Keratinocyte (primary cell): ENCODE results near the gene ALDH1L1. TPM values are rescaled to one million over a fixed set of nuclear protein-coding genes. Genes with fewer than 3 reads are reported as not detected.

Experiments used
- DNase-seq: peaks from one replicate; pipeline ENCODE4 v3.0.0-alpha.2; 2011; ENCODE audit warnings: low read depth, missing footprints, low spot score
- FAIRE-seq: peaks from 2 replicates; lab custom pipeline; 2011; peaks lifted over from hg19 to GRCh38; lab: Jason Lieb, UNC
- H2AFZ ChIP-seq: 2 replicates; pipeline ENCODE4 v1.6.0; 2012; ENCODE audit warnings: low read length, control low read depth, inconsistent platforms; ENCODE audit not compliant: control insufficient read depth
- H3K27ac ChIP-seq: 2 replicates; pipeline ENCODE4 v1.5.1; 2011; ENCODE audit warnings: low read length; ENCODE audit not compliant: control insufficient read depth, insufficient read depth
- H3K27me3 ChIP-seq: 3 replicates; pipeline ENCODE4 v1.6.0; 2011; ENCODE audit warnings: low read length; ENCODE audit not compliant: control insufficient read depth, insufficient read depth; ENCODE audit errors: extremely low read depth
- H3K36me3 ChIP-seq, 2 experiments: 2 replicates in 1 of 2; 3 replicates in 1 of 2; pipeline ENCODE4 v1.5.1; 2011; ENCODE audit warnings: low read length in 2 of 2, mild to moderate bottlenecking in 1 of 2; ENCODE audit not compliant: control insufficient read depth in 2 of 2, insufficient read depth in 2 of 2; ENCODE audit errors: extremely low read depth in 1 of 2
- H3K4me1 ChIP-seq: 3 replicates; pipeline ENCODE4 v1.5.1; 2011; ENCODE audit warnings: low read length; ENCODE audit not compliant: control insufficient read depth, insufficient read depth; ENCODE audit errors: extremely low read depth
- H3K4me2 ChIP-seq: 3 replicates; pipeline ENCODE4 v1.6.0; 2011; ENCODE audit warnings: low read depth, low read length; ENCODE audit not compliant: control insufficient read depth, insufficient read depth; ENCODE audit errors: extremely low read depth
- H3K4me3 ChIP-seq, 3 experiments: fragments of 200-600 bp in 1 of 3; sonication (generic) in 1 of 3; 2 replicates in 2 of 3; 3 replicates in 1 of 3; pipeline ENCODE4 v1.5.1; 2011 to 2016; ENCODE audit warnings: low read length in 3 of 3, mild to moderate bottlenecking in 3 of 3, control low read depth in 2 of 3, inconsistent platforms in 1 of 3, low read depth in 1 of 3, mixed read lengths in 1 of 3, mixed run types in 1 of 3, moderate library complexity in 1 of 3; ENCODE audit not compliant: control insufficient read depth in 2 of 3, insufficient read depth in 2 of 3; ENCODE audit errors: extremely low read depth in 1 of 3
- H3K79me2 ChIP-seq: 2 replicates; pipeline ENCODE4 v1.6.0; 2012; ENCODE audit warnings: low read length; ENCODE audit not compliant: control insufficient read depth, insufficient read depth
- H3K9ac ChIP-seq: 3 replicates; pipeline ENCODE4 v1.6.0; 2011; ENCODE audit warnings: low read length; ENCODE audit not compliant: control insufficient read depth, insufficient read depth; ENCODE audit errors: extremely low read depth
- H3K9me1 ChIP-seq: 3 replicates; pipeline ENCODE4 v1.6.0; 2011; ENCODE audit warnings: low read length; ENCODE audit not compliant: control insufficient read depth, insufficient read depth; ENCODE audit errors: extremely low read depth
- H3K9me3 ChIP-seq: 2 replicates; pipeline ENCODE4 v1.5.1; 2012; ENCODE audit warnings: low read depth, low read length; ENCODE audit not compliant: control insufficient read depth
- H4K20me1 ChIP-seq: 3 replicates; pipeline ENCODE4 v1.6.0; 2011; ENCODE audit warnings: low read length; ENCODE audit not compliant: control insufficient read depth, insufficient read depth; ENCODE audit errors: extremely low read depth
- EZH2 ChIP-seq: IDR thresholded peaks from one replicate; pipeline ENCODE4 v1.6.1; 2012; ENCODE audit warnings: inconsistent platforms, mild to moderate bottlenecking, low read length, moderate library complexity
- dilution Hi-C: fragments of 300-500 bp; cut with MboI; formaldehyde crosslinking; loops from one replicate; pipeline ENCODE4 v1.7.0; 2020; ENCODE audit warnings: low sequenced_read_pairs; ENCODE audit not compliant: extremely low pct_ligation_motif_present
- polyA plus RNA-seq, 5 experiments: library from polyadenylated mRNA; depleted of rRNA in 3 of 5; stranded (reverse) in 3 of 5; stranded (forward) in 1 of 5; unstranded in 1 of 5; fragments of >200 nt; gene quantifications; 1 replicate in 1 of 5; 2 replicates in 3 of 5; 3 replicates in 1 of 5; pipeline versions ENCODE4 v1.2.1 to v1.2.3, GENCODE V29; 2011 to 2012; ENCODE audit warnings: missing spikeins in 2 of 5, low read depth in 1 of 5, low replicate concordance in 1 of 5
- TF ChIP-seq, protein P1 (sequence below), 3 experiments: IDR thresholded peaks in 1 of 3; conservative IDR thresholded peaks in 1 of 3; optimal IDR thresholded peaks in 1 of 3; 2 replicates in 2 of 3; 3 replicates in 1 of 3; pipeline versions ENCODE3 to v1.5.1; 2011; ENCODE audit warnings: low read length in 3 of 3, mild to moderate bottlenecking in 3 of 3, moderate library complexity in 2 of 3, control low read depth in 1 of 3, inconsistent platforms in 1 of 3; ENCODE audit not compliant: insufficient read depth in 2 of 3; ENCODE audit errors: extremely low read depth in 1 of 3

Gene ALDH1L1
- polyA plus RNA-seq, 1 donor (not counting 4 experiments of a cell fraction or from before 2014, with no cell fraction given) = 0.35 TPM

DNA sequence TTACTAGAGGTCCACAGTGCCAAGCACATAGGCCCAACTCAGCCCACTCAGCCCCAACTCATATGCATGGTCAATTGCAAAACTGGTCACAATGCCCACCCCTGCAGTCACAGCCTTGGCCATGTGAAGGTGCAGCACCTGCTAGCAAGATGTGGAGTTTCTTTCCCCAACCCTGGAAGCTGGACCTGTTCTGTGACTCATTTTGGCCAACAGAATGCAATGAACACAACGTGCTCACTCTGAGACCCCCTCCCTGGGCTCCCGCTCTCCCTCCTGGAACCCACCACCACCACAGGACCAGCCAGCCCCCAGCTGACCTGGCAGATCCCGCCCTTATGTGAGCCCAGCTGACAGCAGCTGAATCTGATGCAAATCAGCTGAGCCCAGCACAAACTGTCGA lies 34.4 kb downstream of the ALDH1L1 start:
- FAIRE-seq = no peak
- H3K27me3 ChIP-seq = peaks cover 14% of the 10 kb centered on the region

DNA sequence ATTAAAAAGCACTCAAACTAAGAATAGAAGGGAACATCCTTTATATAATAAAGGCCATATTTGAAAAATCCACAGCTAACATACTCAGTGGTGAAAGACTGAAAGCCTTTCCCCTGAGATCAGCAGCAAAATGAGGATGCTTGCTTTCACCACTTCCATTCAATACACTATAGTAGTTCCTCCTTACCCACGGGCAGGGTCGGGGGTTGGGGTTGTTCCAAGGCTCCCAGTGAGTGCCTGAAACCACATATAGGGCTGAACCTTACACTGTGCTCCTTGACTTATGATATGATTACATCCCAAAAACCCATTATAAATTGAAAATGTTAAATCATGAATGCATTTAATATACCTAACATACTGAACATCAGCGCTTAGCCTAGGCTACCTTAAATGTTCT lies 37.7 kb downstream of the ALDH1L1 start:
- Histone ChIP-seq H3K79me2 (no peaks in the 10 kb centered on the region), H4K20me1 (no peaks in the 10 kb centered on the region), H3K9me3 (no peaks in the 10 kb centered on the region), H2AFZ (no peak overlapping the region), H3K9me1 (no peaks in the 10 kb centered on the region), H3K36me3 (no peaks in the 10 kb centered on the region), H3K4me2 (no peak overlapping the region), H3K27ac (no peak overlapping the region), H3K4me3 (no peak overlapping the region), H3K4me1 (no peaks in the 10 kb centered on the region), H3K9ac (no peak overlapping the region), H3K27me3 (peaks cover 15% of the 10 kb centered on the region)
- TF ChIP-seq EZH2 = no peak
- TF ChIP-seq, protein P1, sequence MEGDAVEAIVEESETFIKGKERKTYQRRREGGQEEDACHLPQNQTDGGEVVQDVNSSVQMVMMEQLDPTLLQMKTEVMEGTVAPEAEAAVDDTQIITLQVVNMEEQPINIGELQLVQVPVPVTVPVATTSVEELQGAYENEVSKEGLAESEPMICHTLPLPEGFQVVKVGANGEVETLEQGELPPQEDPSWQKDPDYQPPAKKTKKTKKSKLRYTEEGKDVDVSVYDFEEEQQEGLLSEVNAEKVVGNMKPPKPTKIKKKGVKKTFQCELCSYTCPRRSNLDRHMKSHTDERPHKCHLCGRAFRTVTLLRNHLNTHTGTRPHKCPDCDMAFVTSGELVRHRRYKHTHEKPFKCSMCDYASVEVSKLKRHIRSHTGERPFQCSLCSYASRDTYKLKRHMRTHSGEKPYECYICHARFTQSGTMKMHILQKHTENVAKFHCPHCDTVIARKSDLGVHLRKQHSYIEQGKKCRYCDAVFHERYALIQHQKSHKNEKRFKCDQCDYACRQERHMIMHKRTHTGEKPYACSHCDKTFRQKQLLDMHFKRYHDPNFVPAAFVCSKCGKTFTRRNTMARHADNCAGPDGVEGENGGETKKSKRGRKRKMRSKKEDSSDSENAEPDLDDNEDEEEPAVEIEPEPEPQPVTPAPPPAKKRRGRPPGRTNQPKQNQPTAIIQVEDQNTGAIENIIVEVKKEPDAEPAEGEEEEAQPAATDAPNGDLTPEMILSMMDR (optimal IDR thresholded peaks at IDR 0.05 in 1 of 3, IDR thresholded peaks at IDR 0.05 in 1 of 3, conservative IDR thresholded peaks at IDR 0.05 in 1 of 3; ENCODE audit: extremely low read depth in 1 of 3, insufficient read depth in 2 of 3, low read length in 3 of 3) = no peak
- dilution Hi-C loops = no loop called here
- FAIRE-seq (no peak), DNase-seq (no peak)

More for the DNA sequence above, 34.4 kb downstream of the ALDH1L1 start:
- dilution Hi-C loops = no loop called here
- no peak for DNase-seq
- Histone ChIP-seq H3K9ac (no peak overlapping the region), H3K4me3 (no peak overlapping the region), H3K4me1 (no peaks in the 10 kb centered on the region), H3K9me1 (no peaks in the 10 kb centered on the region), H3K36me3 (no peaks in the 10 kb centered on the region), H4K20me1 (no peaks in the 10 kb centered on the region), H3K9me3 (no peaks in the 10 kb centered on the region), H3K4me2 (no peak overlapping the region), H2AFZ (no peak overlapping the region), H3K79me2 (no peaks in the 10 kb centered on the region), H3K27ac (no peak overlapping the region)
- TF ChIP-seq, protein P1 (optimal IDR thresholded peaks at IDR 0.05 in 1 of 3, IDR thresholded peaks at IDR 0.05 in 1 of 3, conservative IDR thresholded peaks at IDR 0.05 in 1 of 3; ENCODE audit: extremely low read depth in 1 of 3, insufficient read depth in 2 of 3, low read length in 3 of 3) = no peak
- TF ChIP-seq EZH2 = no peak
